Erythroblast (primary cell): ENCODE data around the gene MC2R.

Experiments
- GATA1 ChIP-seq: IDR thresholded peaks from 2 replicates; pipeline ENCODE4 v1.6.1; 2011; ENCODE audit warnings: low read depth, mild to moderate bottlenecking, control low read depth, low read length, moderate library complexity
- POLR2A ChIP-seq: IDR thresholded peaks from 2 replicates; pipeline ENCODE4 v1.6.1; 2011; ENCODE audit warnings: mild to moderate bottlenecking, low read length

DNA sequence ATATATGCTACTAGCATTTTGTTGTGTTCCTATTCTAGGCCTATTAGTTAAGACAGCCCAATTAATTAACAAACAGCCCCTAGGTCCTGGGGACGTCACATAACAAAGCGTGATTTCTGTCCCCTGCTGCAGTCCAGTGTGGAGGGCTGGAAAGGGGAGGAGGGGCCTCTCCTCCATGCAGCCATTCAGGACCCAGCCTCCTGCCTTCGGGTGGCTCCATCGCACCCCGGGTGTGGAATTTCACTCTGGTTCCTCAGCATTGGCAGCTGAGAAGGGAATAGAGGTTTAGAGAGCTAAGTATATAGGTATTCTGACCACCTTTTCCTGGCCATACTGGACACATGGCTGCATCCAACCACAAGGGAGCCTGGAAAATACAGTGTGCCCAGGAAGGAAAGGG, 42.4 kb downstream of the MC2R start:
- TF ChIP-seq POLR2A (no peak), GATA1 (no peak)
